HCT116 (cell line): ENCODE measurements around the gene FAM110C. TPM values are rescaled to one million over a fixed set of nuclear protein-coding genes. Genes with fewer than 3 reads are reported as not detected.

Experiments
- ATAC-seq: fragments of 200-7000 bp; cut with Tn5 transposase; 2 replicates; pipeline ENCODE4 v1.9.1; 2020; ENCODE audit warnings: mild to moderate bottlenecking, moderate library complexity
- BruUV-seq: library from RNA; stranded (reverse); fragments of 400-500 nt; replicated peaks from 2 replicates; lab custom pipeline; 2021; lab: Mats Ljungman, UMichigan
- CTCF ChIA-PET: fragments of 300-600 bp; sonication (Branson Sonifier 250); formaldehyde crosslinking; loops from one replicate; lab custom pipeline; 2021; ENCODE audit warnings: antibody characterized with exemption; lab: Charles Lee
- POLR2A ChIA-PET: fragments of 300-600, 350-600 bp; sonication (Branson Sonifier 250); formaldehyde crosslinking; loops from one replicate; lab custom pipeline; 2021; ENCODE audit warnings: antibody characterized with exemption; lab: Charles Lee
- RAD21 ChIA-PET, 2 experiments: fragments of 300-600 bp; sonication (Branson Sonifier 250); formaldehyde crosslinking; loops; one replicate each; lab custom pipeline; 2023; ENCODE audit warnings: low total read pairs in 2 of 2; ENCODE audit not compliant: uncharacterized antibody in 2 of 2, unreplicated experiment in 2 of 2, low non-redundant PET in 1 of 2; lab: Charles Lee
- DNase-seq: peaks from one replicate; pipeline ENCODE4 v3.0.0-alpha.2; 2010; ENCODE audit warnings: low read depth, low spot score
- H2AFZ ChIP-seq: fragments of 200-600 bp; shearing (Covaris generic), sonication (generic); 2 replicates; pipeline ENCODE4 v1.6.1; 2017; ENCODE audit warnings: low read depth, mixed run types, mixed read lengths, antibody characterized with exemption, low read length; ENCODE audit not compliant: poor library complexity, severe bottlenecking
- H3K27ac ChIP-seq: 2 replicates; pipeline ENCODE4 v1.5.1; 2012; ENCODE audit warnings: low read depth, low read length
- H3K27me3 ChIP-seq: fragments of 200-600 bp; sonication (generic); 2 replicates; pipeline ENCODE4 v1.6.1; 2016; ENCODE audit warnings: mixed run types, low read length, mixed read lengths; ENCODE audit not compliant: insufficient read depth
- H3K36me3 ChIP-seq, 2 experiments: fragments of 200-500 bp in 1 of 2; fragments of 200-600 bp in 1 of 2; sonication (Bioruptor generic) in 1 of 2; sonication (generic) in 1 of 2; 2 replicates each; pipeline versions ENCODE4 v1.5.1 to v1.6.1; 2014 to 2016; ENCODE audit warnings: low read length in 2 of 2, inconsistent platforms in 1 of 2, mixed read lengths in 1 of 2, mixed run types in 1 of 2; ENCODE audit not compliant: insufficient read depth in 2 of 2, control insufficient read depth in 1 of 2
- H3K4me1 ChIP-seq, 2 experiments: fragments of 200-600 bp in 1 of 2; sonication (generic) in 1 of 2; 2 replicates each; pipeline versions ENCODE4 v1.5.1 to v1.6.1; 2012 to 2017; ENCODE audit warnings: low read length in 2 of 2, inconsistent platforms in 1 of 2, mild to moderate bottlenecking in 1 of 2, mixed read lengths in 1 of 2, mixed run types in 1 of 2, moderate library complexity in 1 of 2; ENCODE audit not compliant: insufficient read depth in 2 of 2, control insufficient read depth in 1 of 2
- H3K4me2 ChIP-seq: fragments of 200-600 bp; sonication (generic); 2 replicates; pipeline ENCODE4 v1.6.1; 2017; ENCODE audit warnings: mixed run types, low read length, mixed read lengths
- H3K4me3 ChIP-seq, 2 experiments: fragments of 200-600 bp in 1 of 2; sonication (generic) in 1 of 2; replicated peaks in 1 of 2; 2 replicates each; pipeline ENCODE4 v1.5.1; 2011 to 2016; ENCODE audit warnings: low read length in 2 of 2, control low read depth in 1 of 2, low read depth in 1 of 2, mild to moderate bottlenecking in 1 of 2, mixed read lengths in 1 of 2, mixed run types in 1 of 2
- H3K79me2 ChIP-seq: fragments of 200-600 bp; sonication (generic); 2 replicates; pipeline ENCODE4 v1.6.1; 2017; ENCODE audit warnings: mild to moderate bottlenecking, mixed run types, low read length, moderate library complexity, mixed read lengths; ENCODE audit not compliant: insufficient read depth
- H3K9ac ChIP-seq: fragments of 200-600 bp; sonication (generic); 2 replicates; pipeline ENCODE4 v1.6.1; 2016; ENCODE audit warnings: low read length, mixed read lengths
- H3K9me2 ChIP-seq: fragments of 200-600 bp; sonication (generic), shearing (Covaris generic); 2 replicates; pipeline ENCODE4 v1.6.1; 2017; ENCODE audit warnings: mixed run types, mild to moderate bottlenecking, moderate library complexity; ENCODE audit not compliant: insufficient read depth
- H3K9me3 ChIP-seq, 2 experiments: fragments of 200-500 bp in 1 of 2; fragments of 200-600 bp in 1 of 2; sonication (Bioruptor generic) in 1 of 2; sonication (generic) in 1 of 2; 2 replicates each; pipeline ENCODE4 v1.6.1; 2014 to 2017; ENCODE audit warnings: low read length in 2 of 2, mixed read lengths in 2 of 2, inconsistent platforms in 1 of 2, low read depth in 1 of 2, mild to moderate bottlenecking in 1 of 2, mixed run types in 1 of 2, moderate library complexity in 1 of 2; ENCODE audit not compliant: control insufficient read depth in 1 of 2, insufficient read depth in 1 of 2
- H4K20me1 ChIP-seq: fragments of 200-600 bp; sonication (generic), shearing (Covaris generic); 2 replicates; pipeline ENCODE4 v1.6.1; 2017; ENCODE audit warnings: mixed run types, mild to moderate bottlenecking, moderate library complexity; ENCODE audit not compliant: insufficient read depth
- CBX3 ChIP-seq: IDR thresholded peaks from 2 replicates; pipeline ENCODE4 v1.6.1; 2012; ENCODE audit warnings: low read depth
- CTCF ChIP-seq, 3 experiments: fragments of 200-600 bp in 1 of 3; sonication (generic) in 1 of 3; IDR thresholded peaks in 2 of 3; conservative IDR thresholded peaks in 1 of 3; 2 replicates each; pipeline ENCODE4 v1.5.1; 2012 to 2017; ENCODE audit warnings: low read depth in 2 of 3, low read length in 2 of 3, antibody characterized with exemption in 1 of 3, borderline replicate concordance in 1 of 3, control low read depth in 1 of 3, mild to moderate bottlenecking in 1 of 3, mixed read lengths in 1 of 3, mixed run types in 1 of 3, moderate library complexity in 1 of 3; ENCODE audit not compliant: insufficient read depth in 1 of 3
- EGR1 ChIP-seq: IDR thresholded peaks from 2 replicates; pipeline ENCODE4 v1.6.1; 2012; ENCODE audit warnings: low read depth
- ELF1 ChIP-seq: IDR thresholded peaks from 2 replicates; pipeline ENCODE4 v1.6.1; 2012; ENCODE audit warnings: low read depth, borderline replicate concordance
- EZH2 ChIP-seq: fragments of 200-600 bp; sonication (generic); IDR thresholded peaks from 2 replicates; pipeline ENCODE4 v1.6.1; 2017; ENCODE audit warnings: antibody characterized with exemption, mixed run types
- FOSL1 ChIP-seq: IDR thresholded peaks from 2 replicates; pipeline ENCODE4 v1.6.1; 2012; ENCODE audit warnings: low read depth
- JUND ChIP-seq: IDR thresholded peaks from 2 replicates; pipeline ENCODE4 v1.6.1; 2012
- MAX ChIP-seq: IDR thresholded peaks from 2 replicates; pipeline ENCODE4 v1.6.1; 2012
- POLR2A ChIP-seq: IDR thresholded peaks from 2 replicates; pipeline ENCODE4 v1.7.0; 2011; ENCODE audit warnings: borderline replicate concordance; ENCODE audit not compliant: insufficient read depth, insufficient read length; ENCODE audit errors: extremely low read depth
- POLR2AphosphoS5 ChIP-seq: IDR thresholded peaks from 2 replicates; pipeline ENCODE4 v1.6.1; 2011; ENCODE audit warnings: mild to moderate bottlenecking, low read depth, low read length, moderate library complexity
- RAD21 ChIP-seq: IDR thresholded peaks from 2 replicates; pipeline ENCODE4 v1.6.1; 2012; ENCODE audit warnings: low read depth, mild to moderate bottlenecking
- SIN3A ChIP-seq: IDR thresholded peaks from 2 replicates; pipeline ENCODE4 v1.6.1; 2012; ENCODE audit warnings: low read depth
- SP1 ChIP-seq: IDR thresholded peaks from 2 replicates; pipeline ENCODE4 v1.6.1; 2012; ENCODE audit warnings: low read depth
- SRF ChIP-seq: IDR thresholded peaks from 2 replicates; pipeline ENCODE4 v1.6.1; 2012; ENCODE audit warnings: low read depth
- TCF7L2 ChIP-seq: IDR thresholded peaks from 2 replicates; pipeline ENCODE4 v1.7.0; 2011; ENCODE audit warnings: borderline replicate concordance, inconsistent platforms; ENCODE audit not compliant: insufficient read depth, insufficient read length; ENCODE audit errors: extremely low read depth
- YY1 ChIP-seq: IDR thresholded peaks from 2 replicates; pipeline ENCODE4 v1.6.1; 2011; ENCODE audit warnings: low read length, low read depth, moderate library complexity, mild to moderate bottlenecking; ENCODE audit not compliant: insufficient replicate concordance; ENCODE audit errors: extremely low read depth
- ZBTB33 ChIP-seq: IDR thresholded peaks from 2 replicates; pipeline ENCODE4 v1.6.1; 2011; ENCODE audit warnings: mild to moderate bottlenecking, low read length, moderate library complexity; ENCODE audit not compliant: insufficient replicate concordance; ENCODE audit errors: extremely low read depth
- ZNF274 ChIP-seq: fragments of 200-500 bp; sonication (Bioruptor generic); IDR thresholded peaks from 2 replicates; pipeline ENCODE4 v1.6.1; 2014; ENCODE audit warnings: mild to moderate bottlenecking, low read depth, low read length, inconsistent platforms
- intact Hi-C: fragments of 100-400 bp; cut with micrococcal nuclease; formaldehyde crosslinking; loops from 2 replicates; pipeline ENCODE4 v1.10.0; 2022
- total RNA-seq: library from RNA; stranded (reverse); gene quantifications from one replicate; pipeline ENCODE4 v1.2.1, GENCODE V29; 2021; ENCODE audit not compliant: unreplicated experiment

The FAM110C gene
- total RNA-seq, 1 experiment from 2014 or later, result 20.3 TPM

GRCh38 chr2:71309-72035, 25.2 kb upstream of the FAM110C start (continued):
- TF ChIP-seq RAD21, result no peak; the same call in 1 of the 2 replicates
- peak; percentile 56 for TF ChIP-seq SP1
- TF ChIP-seq SRF, result peak; percentile 47
- no peak for TF ChIP-seq POLR2A
- TF ChIP-seq ZNF274, result no peak

- ChIA-PET RAD21 (no interaction called here), CTCF (no interaction called here), POLR2A (interaction anchor here (1.4 kb wide), 1 partner anchor 23 kb away, joined by 6 read pairs; the partner anchor contains the start of gene FAM110C)
- H3K79me2 ChIP-seq, result no peaks in the 10 kb centered on the region
- H4K20me1 ChIP-seq, result no peaks in the 10 kb centered on the region
- ATAC-seq (peak; percentile 78), DNase-seq (no peak)
- intact Hi-C loops, result no loop called here
- H3K9ac ChIP-seq, result peak overlapping the region; percentile 23; the same call in 1 of the 2 replicates
- H3K4me1 ChIP-seq, result peaks cover 13 to 42% of the 10 kb centered on the region in 2 experiments
- H3K27ac ChIP-seq, result peak overlapping the region; percentile 45
- H3K9me2 ChIP-seq, result no peaks in the 10 kb centered on the region
- H2AFZ ChIP-seq, result peak overlapping the region; percentile 75
- peak overlapping the region; percentile 66 for H3K4me2 ChIP-seq
- H3K36me3 ChIP-seq, result no peaks in the 10 kb centered on the region
- H3K4me3 ChIP-seq, result 0 out of 4 replicates have a peak overlapping the region, but pooled peaks of 1 of the 2 experiments have one; percentile 14
- TF ChIP-seq SP1, result peak; percentile 76
- peak; percentile 75 for TF ChIP-seq ELF1
- peak; percentile 72 for TF ChIP-seq JUND
- TF ChIP-seq FOSL1, result peak; percentile 76
- no peak for TF ChIP-seq POLR2A
- TF ChIP-seq EGR1, result no peak; the same call in 1 of the 2 replicates
- TF ChIP-seq CTCF (IDR thresholded peaks at IDR 0.05 in 2 of 3, conservative IDR thresholded peaks at IDR 0.05 in 1 of 3; ENCODE audit: borderline replicate concordance in 1 of 3, insufficient read depth in 1 of 3, low read depth in 2 of 3, low read length in 2 of 3), result no peak
- TF ChIP-seq RAD21, result no peak
- TF ChIP-seq POLR2AphosphoS5, result peak; percentile 62
- no peak for TF ChIP-seq EZH2
- no peak for TF ChIP-seq SIN3A
- peak; percentile 41 for TF ChIP-seq ZBTB33
- peak; percentile 74 for TF ChIP-seq CBX3
- TF ChIP-seq MAX, result peak; percentile 53
- TF ChIP-seq TCF7L2, result peak; percentile 66
- peak; percentile 62 for TF ChIP-seq YY1
- BruUV-seq, result TSS peak; percentile 43
- H3K9me3 ChIP-seq, result no peaks in the 10 kb centered on the region
- H3K27me3 ChIP-seq, result no peaks in the 10 kb centered on the region
Measured at GRCh38 chr2:69366-70344, 23.4 kb upstream of the FAM110C start.
